GM18499 (cell line): ENCODE measurements around the gene SIRT7.

Source experiments
- ATAC-seq: cut with Tn5 transposase; IDR thresholded peaks from one replicate; pipeline ENCODE4 v1.9.1; 2021; ENCODE audit warnings: moderate number of reproducible peaks; ENCODE audit not compliant: insufficient read depth, unreplicated experiment

SIRT7 gene

GRCh38 chr17:81867170-81867990 is 50.6 kb downstream of the SIRT7 start:
- no peak for ATAC-seq

GRCh38 chr17:81866440-81867169 is 51.4 kb downstream of the SIRT7 start:
- no peak for ATAC-seq

GRCh38 chr17:81865733-81866439 is 52.1 kb downstream of the SIRT7 start:
- ATAC-seq, result no peak

- ATAC-seq, result no peak
Observed at GRCh38 chr17:81865358-81865732, 52.6 kb downstream of the SIRT7 start.

GRCh38 chr17:81863833-81864768 is 53.9 kb downstream of the SIRT7 start:
- ATAC-seq, result no peak

- ATAC-seq, result no peak
Observed at GRCh38 chr17:81863123-81863675, 54.8 kb downstream of the SIRT7 start.
